Measurements from ENCODE around the gene ATP1B1. TPM values are rescaled to one million over a fixed set of nuclear protein-coding genes. Genes with fewer than 3 reads are reported as not detected.

ATP1B1 gene
- total RNA-seq, 2 donors from 2014 or later = 177 to 272 TPM

DNA sequence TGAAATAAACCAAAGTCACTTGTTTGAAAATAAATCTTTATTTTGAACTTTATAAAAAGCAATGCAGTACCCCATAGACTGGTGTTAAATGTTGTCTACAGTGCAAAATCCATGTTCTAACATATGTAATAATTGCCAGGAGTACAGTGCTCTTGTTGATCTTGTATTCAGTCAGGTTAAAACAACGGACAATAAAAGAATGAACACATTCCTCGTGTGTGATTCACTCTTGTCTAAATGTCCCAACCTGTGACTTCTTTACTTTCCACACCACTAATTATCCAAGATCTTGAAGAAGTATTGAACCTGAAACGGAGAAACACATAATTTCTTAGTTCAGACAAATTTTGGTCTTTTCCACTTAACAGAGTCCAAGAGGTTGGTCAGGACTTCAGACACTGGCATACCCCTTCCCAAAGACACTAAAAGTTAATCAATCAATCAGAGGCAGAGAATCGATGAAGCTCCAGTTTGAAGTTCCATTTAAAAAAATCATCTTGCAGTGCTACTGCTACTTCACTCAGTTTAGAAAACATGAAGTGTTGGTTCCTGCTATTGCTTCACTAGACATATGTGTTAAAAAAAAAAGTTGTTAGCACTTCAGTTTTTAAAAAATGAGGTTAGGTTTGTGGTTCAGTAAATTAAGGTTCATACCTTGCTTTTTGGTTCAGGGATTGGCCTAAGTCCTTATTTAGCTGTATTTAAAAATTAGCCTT lies 26.2 kb downstream of the ATP1B1 start:
- ATAC-seq (no peak), DNase-seq (no peak)
- intact Hi-C loops (cut with DNase I) = loop anchor here in 1 of 2 donors (10.0 kb wide), 1 partner anchor 528 kb away; no protein-coding TSS in a partner anchor

DNA sequence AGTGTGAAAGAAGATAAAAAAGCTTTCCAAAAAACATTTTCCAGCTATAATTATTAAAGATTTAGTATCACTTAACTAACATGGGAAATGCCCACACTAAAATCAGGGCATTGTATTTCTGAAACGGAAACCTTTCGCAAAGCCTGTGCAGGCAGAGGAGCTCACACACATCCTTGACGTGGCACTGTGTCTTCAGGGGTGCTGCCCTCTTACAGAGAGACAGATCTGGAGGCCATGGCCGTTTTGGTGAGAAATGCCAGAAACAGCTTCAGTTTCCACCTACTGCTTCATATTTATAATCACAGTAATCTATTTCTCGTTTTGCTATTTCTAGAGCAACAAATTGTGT lies 26.7 kb downstream of the ATP1B1 start:
- intact Hi-C loops (cut with DNase I) = loop anchor here in 1 of 2 donors (10.0 kb wide), 1 partner anchor 528 kb away; no protein-coding TSS in a partner anchor
- no peak for ATAC-seq
- no peak for DNase-seq

DNA sequence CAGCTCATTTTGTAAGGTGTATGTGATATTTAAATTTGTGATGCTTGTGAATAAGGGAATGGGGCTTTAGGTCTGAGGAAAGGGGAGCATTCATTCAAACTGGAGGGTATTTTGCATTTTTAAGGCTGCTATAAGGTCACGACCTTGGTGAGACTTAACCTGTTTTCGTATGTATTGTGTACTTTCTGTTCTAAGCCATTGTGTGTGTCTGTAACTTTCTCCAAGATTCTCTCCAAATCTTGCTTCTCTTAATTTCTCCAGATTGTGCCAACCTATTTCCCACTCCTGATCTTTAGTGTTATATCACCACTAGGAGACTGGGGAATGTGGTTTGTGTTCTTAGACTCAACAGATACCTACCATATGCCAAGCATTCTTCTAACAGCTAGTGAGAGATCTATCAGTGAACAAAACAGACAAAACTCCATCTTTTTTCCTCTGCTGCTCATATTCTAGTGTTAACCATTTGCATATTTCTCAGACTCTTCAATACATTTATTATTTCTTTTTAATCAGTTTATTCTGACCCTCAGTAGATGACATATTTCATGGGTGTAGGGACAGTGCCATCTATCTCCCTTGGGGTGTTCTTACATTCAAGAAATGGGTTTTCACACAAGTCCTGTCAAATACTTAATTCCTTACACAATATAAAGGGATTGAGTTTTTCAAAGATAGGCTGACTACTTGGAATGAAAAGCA lies 27.5 kb downstream of the ATP1B1 start:
- ATAC-seq = peak in 1 of 2 donors; percentile 66
- no peak for DNase-seq
- intact Hi-C loops (cut with DNase I) = loop anchor here in 1 of 2 donors (10.0 kb wide), 1 partner anchor 529 kb away; no protein-coding TSS in a partner anchor

DNA sequence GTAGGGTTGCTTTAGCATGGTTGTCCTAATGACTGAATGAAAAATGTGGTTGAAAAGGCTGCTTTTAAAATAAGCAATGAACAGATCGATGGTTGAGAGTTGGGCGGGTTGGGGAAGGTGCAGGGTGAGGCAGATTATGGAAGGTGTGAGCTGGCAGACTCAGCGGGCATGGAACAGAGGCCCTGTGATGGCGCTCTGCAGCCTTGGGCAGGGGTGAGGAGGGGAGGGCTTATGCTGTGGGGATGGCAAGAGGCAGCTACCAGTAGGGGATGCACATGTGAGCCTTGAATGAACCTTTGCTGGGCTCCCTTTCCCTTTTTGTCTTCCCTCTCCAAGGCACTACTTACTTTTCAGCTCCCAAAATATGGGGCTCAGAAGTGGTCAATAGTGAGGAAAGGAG lies 30.9 kb downstream of the ATP1B1 start:
- intact Hi-C loops (cut with DNase I) = loop anchor here in 1 of 2 donors (10.0 kb wide), 1 partner anchor 533 kb away; no protein-coding TSS in a partner anchor
- DNase-seq (no peak), ATAC-seq (no peak)

DNA sequence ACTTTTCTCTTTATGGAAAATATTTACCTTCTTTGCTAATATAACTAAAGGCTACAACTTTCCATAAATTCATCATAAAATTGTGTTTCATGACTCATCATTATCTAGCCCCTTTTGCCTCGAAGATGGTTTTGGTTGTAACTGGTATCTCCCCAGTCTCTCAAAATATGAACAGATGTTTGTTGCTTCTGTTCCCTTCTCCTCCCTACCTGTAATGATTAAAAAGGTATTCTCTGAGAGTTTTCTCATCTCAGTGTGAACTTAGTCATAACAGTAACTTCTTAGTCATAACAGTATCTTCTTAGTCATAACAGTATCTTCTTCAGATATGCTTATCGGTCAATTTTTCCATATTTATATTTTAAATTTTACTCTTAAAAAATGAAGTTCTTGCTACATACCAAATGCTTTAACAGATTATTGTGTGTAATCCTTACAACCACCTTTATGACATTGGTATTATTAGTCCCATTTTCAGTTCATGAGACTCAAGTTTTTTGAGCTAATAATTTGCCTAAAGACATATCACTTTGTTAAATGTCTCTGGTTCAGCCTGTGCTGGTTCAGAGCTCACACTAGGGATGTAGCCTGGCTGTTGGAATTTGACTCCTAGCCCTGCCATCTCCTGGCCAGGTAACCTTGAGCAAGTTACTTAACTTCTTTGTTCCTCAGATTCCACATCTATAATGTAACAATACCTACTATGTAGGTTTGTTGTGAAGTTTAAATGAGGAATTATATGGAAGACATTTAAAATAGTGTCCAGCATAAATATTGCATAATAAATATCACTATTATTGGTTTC lies 32.6 kb downstream of the ATP1B1 start:
- no peak for DNase-seq
- intact Hi-C loops (cut with DNase I) = loop anchor here in 1 of 2 donors (10.0 kb wide), 1 partner anchor 534 kb away; no protein-coding TSS in a partner anchor
- ATAC-seq = peak in 1 of 2 donors; percentile 76

DNA sequence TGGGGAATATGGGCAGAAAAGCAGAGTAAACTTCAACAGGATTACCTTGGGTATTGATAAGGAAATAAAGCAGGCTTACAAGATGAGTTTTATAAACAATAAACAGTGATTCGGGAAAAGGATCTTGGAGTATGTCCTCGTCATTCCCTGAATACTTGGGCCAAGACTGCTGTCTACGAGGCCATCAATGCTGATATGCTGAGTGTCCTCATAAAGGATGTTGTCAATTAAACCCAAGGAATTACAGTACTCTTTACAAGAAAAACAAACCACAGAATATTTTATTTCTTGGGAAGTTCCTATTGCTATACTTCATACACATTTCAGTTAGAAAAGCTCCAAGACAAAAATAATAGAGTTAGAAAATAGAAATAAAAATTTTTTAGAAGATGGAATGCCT lies 34.9 kb downstream of the ATP1B1 start:
- DNase-seq = no peak
- intact Hi-C loops (cut with DNase I) = no loop called here
- no peak for ATAC-seq

DNA sequence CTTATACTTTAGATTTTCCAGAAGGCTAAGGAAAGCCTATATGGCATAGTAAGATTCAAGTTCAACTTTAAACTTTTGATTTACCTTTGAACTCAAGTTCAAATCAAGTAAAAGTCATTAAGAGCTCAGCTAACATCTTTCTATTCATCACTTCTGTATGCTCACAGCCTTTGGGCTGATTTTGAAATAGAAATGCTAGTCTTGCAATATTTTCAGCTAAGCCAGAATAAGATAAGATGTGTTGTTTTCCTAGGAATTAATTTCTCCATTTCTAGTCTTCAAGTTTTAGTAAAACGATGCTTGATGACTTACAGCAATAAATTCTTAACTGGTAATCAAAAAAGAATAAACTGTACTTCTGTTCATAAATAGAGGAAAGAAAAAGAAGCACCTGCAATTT lies 35.6 kb downstream of the ATP1B1 start:
- DNase-seq (no peak), ATAC-seq (no peak)
- intact Hi-C loops (cut with DNase I) = no loop called here

DNA sequence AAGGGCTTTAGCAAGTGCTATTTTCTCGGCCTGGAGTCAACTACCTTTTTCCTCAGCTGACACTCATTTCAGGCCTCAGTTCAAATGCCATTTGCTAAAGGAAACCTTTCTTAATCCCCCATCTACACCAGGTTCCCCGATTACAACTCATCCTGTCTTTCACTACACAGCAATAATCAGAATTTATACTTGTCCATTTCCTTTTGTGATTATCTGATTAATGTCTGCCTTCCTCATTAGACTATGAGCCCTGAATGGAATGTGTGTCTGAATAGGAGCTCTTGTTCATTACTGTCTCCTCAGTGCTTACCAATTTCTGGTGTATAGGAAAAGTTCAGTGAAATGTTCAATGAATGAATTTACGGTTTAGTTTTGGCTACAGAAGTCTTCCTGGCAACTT lies 36.9 kb downstream of the ATP1B1 start:
- ATAC-seq = no peak
- intact Hi-C loops (cut with DNase I) = no loop called here

DNA sequence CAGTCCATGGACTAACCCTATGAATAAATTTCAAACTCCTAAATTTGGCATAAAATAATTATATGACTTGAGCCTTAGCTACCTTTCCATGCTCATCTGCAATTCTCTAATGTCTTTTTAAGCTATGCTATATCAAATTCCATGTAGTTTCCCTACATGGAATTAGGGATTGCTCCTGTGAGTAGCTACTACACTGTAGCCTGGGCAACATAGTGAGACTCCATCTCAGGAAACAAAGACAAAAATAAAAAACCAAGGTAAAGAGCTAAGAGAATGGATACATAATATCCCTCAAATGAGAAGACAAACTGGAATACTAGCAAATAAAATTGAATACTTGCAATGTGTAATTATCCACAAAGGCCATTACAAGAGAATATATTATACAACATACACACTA lies 37.5 kb downstream of the ATP1B1 start:
- no peak for DNase-seq
- no peak for ATAC-seq
- intact Hi-C loops (cut with DNase I) = no loop called here

More for the DNA sequence above, 36.9 kb downstream of the ATP1B1 start:
- no peak for DNase-seq

DNA sequence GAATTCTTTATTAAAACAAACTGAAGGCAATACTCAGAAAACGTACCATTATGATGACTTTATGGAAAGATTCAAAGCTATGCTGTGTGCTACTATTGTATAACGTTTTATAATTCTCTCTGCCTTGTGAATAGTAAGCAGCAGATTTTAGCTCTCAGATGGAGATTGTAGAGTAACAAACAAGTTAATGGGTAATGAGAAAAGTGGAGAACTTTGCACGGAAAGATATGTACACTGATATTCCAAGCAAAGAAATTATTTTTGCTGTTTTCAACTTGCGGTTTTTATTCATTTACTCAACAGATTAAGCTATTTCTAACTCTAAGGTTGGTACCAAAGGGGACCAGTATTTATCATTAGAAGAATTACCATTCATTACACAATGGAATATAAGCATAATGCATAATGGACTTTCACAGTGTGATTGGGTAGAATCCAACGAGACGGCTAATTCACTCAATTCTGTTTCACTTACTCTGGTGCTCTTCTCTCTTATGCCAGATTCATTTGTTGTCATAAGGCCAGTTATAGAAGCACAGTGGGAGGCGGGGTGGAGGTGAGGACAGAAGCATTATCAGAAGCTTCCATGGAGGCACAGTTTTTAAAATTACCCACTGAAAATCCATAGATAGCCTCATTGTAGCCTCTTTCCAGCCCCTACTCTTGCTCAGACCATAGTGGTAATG lies 38.6 kb downstream of the ATP1B1 start:
- no peak for ATAC-seq
- no peak for DNase-seq
- intact Hi-C loops (cut with DNase I) = no loop called here

DNA sequence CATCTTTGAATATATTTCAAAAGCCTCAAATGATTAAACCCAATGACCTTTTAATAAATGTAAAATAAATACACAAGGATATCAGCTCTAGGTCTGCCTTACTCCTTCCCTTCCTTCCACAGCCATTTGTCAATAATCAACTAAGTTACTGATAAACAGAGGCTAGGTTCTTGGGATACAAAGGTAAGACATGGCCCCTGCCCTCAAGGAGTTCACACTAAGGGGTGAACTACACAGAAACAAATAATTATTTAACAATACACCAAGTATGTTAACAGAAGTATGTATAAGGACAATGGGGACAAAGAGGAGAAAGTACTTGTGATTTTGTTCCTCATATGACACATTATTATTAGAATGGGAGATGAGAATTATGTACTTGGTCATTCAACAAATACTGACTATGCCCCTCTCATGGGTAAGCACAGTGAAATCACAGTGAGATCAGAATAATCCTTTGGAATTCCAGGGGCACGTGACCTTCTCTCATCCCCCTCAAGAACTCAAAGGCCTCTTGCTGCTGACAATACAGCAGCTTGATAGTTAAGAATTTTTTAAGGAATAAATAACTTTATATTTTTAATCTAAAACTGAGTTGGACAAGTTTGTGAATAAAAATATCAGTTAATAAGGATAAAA lies 40.2 kb downstream of the ATP1B1 start:
- no peak for DNase-seq
- no peak for ATAC-seq
- intact Hi-C loops (cut with DNase I) = no loop called here

DNA sequence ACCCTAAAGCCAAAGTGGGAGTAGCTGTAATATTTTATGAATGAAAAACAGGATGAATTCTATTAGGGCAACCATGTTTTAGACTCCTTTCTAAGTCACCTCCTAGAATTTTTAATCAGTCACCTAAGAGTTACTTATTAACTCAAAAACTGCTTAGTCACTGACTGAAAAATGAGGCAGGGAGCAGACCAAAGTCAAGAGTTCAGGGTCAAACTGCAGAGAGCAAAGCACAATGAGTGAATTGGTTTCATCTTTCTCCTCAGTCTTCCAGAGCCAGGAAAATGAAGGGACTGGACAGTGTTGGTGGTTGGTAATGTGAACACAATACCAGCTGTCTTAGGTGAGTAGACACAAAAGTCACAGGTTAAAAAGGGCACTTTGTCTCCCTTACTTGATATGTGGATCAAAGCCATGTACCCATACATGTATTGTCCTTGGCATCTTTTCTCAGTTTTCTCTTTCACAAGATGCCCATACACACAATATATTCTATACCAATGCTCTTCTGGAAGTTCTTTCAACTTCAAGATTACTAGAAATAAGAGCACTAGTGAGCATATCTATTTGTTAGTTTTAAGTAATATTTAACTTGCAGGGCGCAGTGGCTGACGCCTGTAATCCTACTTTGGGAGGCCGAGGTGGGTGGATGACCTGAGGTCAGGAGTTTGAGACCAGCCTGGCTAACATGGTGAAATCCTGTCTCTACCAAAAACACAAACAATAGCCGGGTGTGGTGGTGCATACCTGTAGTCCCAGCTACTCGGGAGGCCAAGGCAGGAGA lies 42.2 kb downstream of the ATP1B1 start:
- no peak for ATAC-seq
- intact Hi-C loops (cut with DNase I) = no loop called here
- no peak for DNase-seq

DNA sequence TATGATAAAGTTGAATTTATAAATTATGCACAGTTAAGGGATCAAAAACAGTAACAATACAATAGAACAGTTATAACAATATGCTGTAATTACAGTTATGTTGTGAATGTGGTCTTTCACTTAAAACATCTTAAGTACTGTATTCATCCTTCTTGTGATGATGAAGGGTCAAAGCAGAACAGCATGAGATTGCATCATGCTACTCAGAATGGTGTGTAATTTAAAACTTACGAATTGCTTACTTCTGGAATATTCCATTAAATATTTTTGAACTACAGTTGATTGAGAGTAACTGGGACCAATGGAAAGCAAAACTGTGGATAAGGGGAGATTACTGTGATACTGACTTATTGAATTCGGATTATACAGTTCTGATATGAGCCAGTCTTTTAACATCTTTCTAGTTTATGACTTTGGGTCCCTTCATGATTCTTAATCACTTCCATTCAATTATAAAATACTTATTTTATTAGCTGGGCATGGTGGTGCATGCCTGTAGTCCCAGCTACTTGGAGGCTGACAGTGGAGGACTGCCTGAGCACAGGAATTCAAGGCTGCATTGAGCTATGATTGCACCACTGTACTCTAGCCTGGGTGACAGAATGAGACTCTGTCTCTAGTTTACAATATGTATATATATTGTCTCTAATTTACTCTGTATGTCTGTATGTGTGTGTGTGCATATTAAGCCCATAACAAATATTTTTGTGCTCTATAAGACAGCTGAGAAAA lies 43.2 kb downstream of the ATP1B1 start:
- intact Hi-C loops (cut with DNase I) = no loop called here
- ATAC-seq (no peak), DNase-seq (no peak)

DNA sequence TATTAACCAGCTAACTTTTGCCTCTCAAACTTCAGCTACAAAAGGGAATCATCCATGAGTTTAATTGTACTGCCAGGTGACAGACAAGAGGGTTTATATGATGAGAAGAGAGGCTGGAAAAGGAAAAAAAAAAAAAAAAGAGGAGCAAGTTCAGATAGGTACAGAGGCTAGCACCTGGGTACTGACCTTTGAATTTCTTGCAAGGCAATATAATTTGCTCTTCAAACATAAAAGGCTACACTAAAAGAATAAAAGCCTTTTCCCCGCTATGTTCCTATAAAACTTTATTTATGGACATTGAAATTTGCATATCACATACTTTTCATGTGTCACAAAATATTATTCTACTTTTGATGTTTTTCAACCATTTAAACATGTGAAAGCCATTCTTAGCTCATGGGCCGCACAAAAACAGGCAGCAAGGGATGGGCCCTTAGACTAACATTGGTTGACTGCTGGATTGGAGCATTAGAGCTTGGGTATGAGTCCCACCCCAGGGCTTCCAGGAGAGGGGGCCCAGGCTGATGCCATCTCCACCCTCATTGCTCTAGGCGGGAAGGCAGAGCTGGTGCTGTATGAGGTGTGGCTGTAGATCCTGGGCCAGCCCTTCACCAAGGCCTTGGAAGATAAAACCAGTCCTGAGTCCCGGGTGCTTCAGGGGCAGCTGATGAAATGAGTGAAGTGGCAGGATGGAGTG lies 44.3 kb downstream of the ATP1B1 start:
- no peak for DNase-seq
- no peak for ATAC-seq
- intact Hi-C loops (cut with DNase I) = no loop called here

DNA sequence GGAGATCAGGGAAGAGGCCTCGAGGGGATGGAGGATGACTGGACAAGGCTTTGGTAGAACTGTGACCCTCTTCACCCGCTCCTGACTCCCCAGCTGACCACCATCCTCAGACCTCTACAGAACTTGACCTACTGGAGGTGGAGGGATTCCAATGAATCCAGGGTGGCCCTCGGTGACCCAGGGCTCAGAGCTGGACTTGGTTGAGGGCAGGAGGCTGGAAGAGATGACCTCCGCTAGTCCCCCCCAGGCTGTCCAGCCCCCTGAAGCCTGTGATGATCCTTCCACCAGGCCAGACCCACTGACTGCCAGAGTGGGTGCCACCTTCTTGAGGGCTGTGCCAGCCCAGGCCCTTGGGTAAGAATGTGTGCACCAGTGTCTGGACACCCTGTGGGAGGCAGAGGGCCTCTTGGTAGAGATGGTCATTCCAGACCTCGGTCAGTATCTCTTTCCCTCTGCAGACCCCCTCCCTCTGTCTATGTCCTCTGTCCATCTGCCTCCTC lies 44.9 kb downstream of the ATP1B1 start:
- ATAC-seq = no peak
- no peak for DNase-seq
- intact Hi-C loops (cut with DNase I) = no loop called here

DNA sequence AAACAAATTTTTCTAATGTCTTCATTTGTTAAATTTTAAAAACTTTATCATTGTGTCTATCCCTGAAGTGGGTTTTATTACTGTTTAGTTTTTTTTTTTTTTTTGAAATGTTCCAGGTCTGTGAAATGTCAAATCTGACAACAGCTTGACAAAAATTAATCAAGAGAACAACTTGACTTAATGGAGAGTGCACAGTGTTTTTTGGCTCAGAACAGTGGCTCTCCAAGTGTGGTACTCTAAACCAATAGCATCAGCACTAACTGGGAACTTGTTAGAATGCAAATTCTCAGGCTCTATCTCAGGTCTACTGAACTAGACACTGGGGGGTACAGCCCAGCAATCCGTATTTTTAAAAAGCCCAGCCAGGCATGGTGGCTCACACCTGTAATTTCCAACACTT lies 49.2 kb downstream of the ATP1B1 start:
- DNase-seq (no peak), ATAC-seq (no peak)
- intact Hi-C loops (cut with DNase I) = no loop called here

DNA sequence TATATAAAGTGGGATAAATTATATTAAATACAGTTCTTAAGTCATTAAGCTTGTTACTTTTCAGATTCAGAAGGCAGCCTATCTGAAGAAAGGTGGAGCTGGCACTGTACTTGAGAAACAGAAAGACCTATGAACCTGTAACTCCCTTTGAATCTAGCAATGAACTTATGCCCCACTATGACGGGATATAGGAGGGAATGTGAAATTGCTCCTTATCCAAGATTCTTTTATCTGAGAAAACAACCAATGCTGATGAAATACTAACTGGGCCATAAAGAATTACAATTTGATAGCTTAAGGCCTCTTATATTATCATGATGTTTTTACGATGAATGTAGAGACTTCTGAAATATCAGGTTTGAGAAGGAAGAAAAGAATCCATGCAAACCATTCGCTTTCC lies 50.1 kb downstream of the ATP1B1 start:
- DNase-seq (no peak), ATAC-seq (no peak)

More for the DNA sequence above, 50.1 kb downstream of the ATP1B1 start:
- intact Hi-C loops (cut with DNase I) = no loop called here
